ENCODE results near the gene VWA7.

The VWA7 gene

GRCh38 chr6:31729979-31730630 is 47.0 kb downstream of the VWA7 start:
- peak; percentile 53 for DNase-seq (ENCODE audit: low read depth)

GRCh38 chr6:31729515-31729978 is 47.6 kb downstream of the VWA7 start:
- peak; percentile 65 for DNase-seq (ENCODE audit: low read depth)

- DNase-seq (ENCODE audit: low read depth), result no peak
These were observed 48.2 kb downstream of the VWA7 start, which contains the start of gene DDAH2 for GRCh38 chr6:31728767-31729514. TSS of gene DDAH2 (minus strand) at chr6:31729299. CDS start at chr6:31729161, 138 bp downstream.

- DNase-seq (ENCODE audit: low read depth), result no peak
These were observed 49.1 kb downstream of the VWA7 start for GRCh38 chr6:31727717-31728671.

GRCh38 chr6:31727034-31727716 is 50.0 kb downstream of the VWA7 start:
- no peak for DNase-seq (ENCODE audit: low read depth)

GRCh38 chr6:31725502-31726350 is 51.4 kb downstream of the VWA7 start:
- no peak for DNase-seq (ENCODE audit: low read depth)

- DNase-seq (ENCODE audit: low read depth), result no peak
These were observed 53.0 kb downstream of the VWA7 start for GRCh38 chr6:31723980-31724691.

- no peak for DNase-seq (ENCODE audit: low read depth)
These were observed 53.7 kb downstream of the VWA7 start, which contains the start of gene MPIG6B for GRCh38 chr6:31723245-31723979. TSS of gene MPIG6B (plus strand) at chr6:31723373. CDS start at chr6:31723384, 11 bp downstream.

- no peak for DNase-seq (ENCODE audit: low read depth)
These were observed 55.0 kb downstream of the VWA7 start for GRCh38 chr6:31722173-31722572.

- no peak for DNase-seq (ENCODE audit: low read depth)
These were observed 55.6 kb downstream of the VWA7 start, which contains the start of gene LY6G6C for GRCh38 chr6:31721351-31722020. TSS of gene LY6G6C (minus strand) at chr6:31721746. CDS start at chr6:31721679, 67 bp downstream.

GRCh38 chr6:31720196-31720770 is 56.8 kb downstream of the VWA7 start:
- no peak for DNase-seq (ENCODE audit: low read depth)

- DNase-seq (ENCODE audit: low read depth), result no peak
These were observed 58.1 kb downstream of the VWA7 start for GRCh38 chr6:31719001-31719400.

- no peak for DNase-seq (ENCODE audit: low read depth)
These were observed 58.9 kb downstream of the VWA7 start for GRCh38 chr6:31718265-31718664.

GRCh38 chr6:31717499-31718222 is 59.5 kb downstream of the VWA7 start:
- no peak for DNase-seq (ENCODE audit: low read depth)
